T-helper 1 cell treated with Interleukin-12 subunit alpha and Interleukin-12 subunit beta and Interleukin-4 antibody, amounts not matched to agents 30 μg/mL and 1 μg/mL, for 36 hours (primary cell): ENCODE results near the gene FLNB.

Experiments
- H3K27ac Mint-ChIP-seq: one replicate; pipeline ENCODE4 v1.8.0; 2021; ENCODE audit warnings: mild to moderate bottlenecking, mixed read lengths
- H3K27me3 Mint-ChIP-seq: one replicate; pipeline ENCODE4 v1.8.0; 2021; ENCODE audit warnings: low read depth, mixed read lengths
- H3K36me3 Mint-ChIP-seq: one replicate; pipeline ENCODE4 v1.8.0; 2021; ENCODE audit warnings: low read depth, mixed read lengths
- H3K4me1 Mint-ChIP-seq: one replicate; pipeline ENCODE4 v1.8.0; 2021; ENCODE audit warnings: low read depth, mixed read lengths
- H3K4me3 Mint-ChIP-seq: one replicate; pipeline ENCODE4 v1.8.0; 2021; ENCODE audit warnings: mild to moderate bottlenecking, moderate library complexity, mixed read lengths
- H3K9me3 Mint-ChIP-seq: one replicate; pipeline ENCODE4 v1.8.0; 2021; ENCODE audit warnings: mixed read lengths

The FLNB gene

GRCh38 chr3:58155838-58156237 is 147.6 kb downstream of the FLNB start:
- Mint-ChIP-seq H3K36me3 (peaks cover 16% of the 10 kb centered on the region), H3K27me3 (no peaks in the 10 kb centered on the region), H3K9me3 (no peaks in the 10 kb centered on the region), H3K27ac (no peak overlapping the region), H3K4me1 (peaks cover 1% of the 10 kb centered on the region), H3K4me3 (no peak overlapping the region)

- Mint-ChIP-seq H3K36me3 (peaks cover 17% of the 10 kb centered on the region), H3K9me3 (no peaks in the 10 kb centered on the region), H3K27me3 (no peaks in the 10 kb centered on the region), H3K27ac (no peak overlapping the region), H3K4me1 (peaks cover 2% of the 10 kb centered on the region), H3K4me3 (no peak overlapping the region)
Observed at GRCh38 chr3:58157700-58158099, 149.5 kb downstream of the FLNB start.

- H3K27me3 Mint-ChIP-seq: no peaks in the 10 kb centered on the region
- H3K27ac Mint-ChIP-seq: no peak overlapping the region
- H3K9me3 Mint-ChIP-seq: no peaks in the 10 kb centered on the region
- H3K4me3 Mint-ChIP-seq: no peak overlapping the region
- peaks cover 16% of the 10 kb centered on the region for H3K36me3 Mint-ChIP-seq
- peaks cover 2% of the 10 kb centered on the region for H3K4me1 Mint-ChIP-seq
Observed at GRCh38 chr3:58158442-58159153, 150.4 kb downstream of the FLNB start.

GRCh38 chr3:58160399-58160798 is 152.2 kb downstream of the FLNB start:
- peaks cover 2% of the 10 kb centered on the region for H3K4me1 Mint-ChIP-seq
- no peaks in the 10 kb centered on the region for H3K27me3 Mint-ChIP-seq
- H3K9me3 Mint-ChIP-seq: no peaks in the 10 kb centered on the region
- H3K4me3 Mint-ChIP-seq: no peak overlapping the region
- H3K27ac Mint-ChIP-seq: no peak overlapping the region
- H3K36me3 Mint-ChIP-seq: peaks cover 16% of the 10 kb centered on the region

DNA sequence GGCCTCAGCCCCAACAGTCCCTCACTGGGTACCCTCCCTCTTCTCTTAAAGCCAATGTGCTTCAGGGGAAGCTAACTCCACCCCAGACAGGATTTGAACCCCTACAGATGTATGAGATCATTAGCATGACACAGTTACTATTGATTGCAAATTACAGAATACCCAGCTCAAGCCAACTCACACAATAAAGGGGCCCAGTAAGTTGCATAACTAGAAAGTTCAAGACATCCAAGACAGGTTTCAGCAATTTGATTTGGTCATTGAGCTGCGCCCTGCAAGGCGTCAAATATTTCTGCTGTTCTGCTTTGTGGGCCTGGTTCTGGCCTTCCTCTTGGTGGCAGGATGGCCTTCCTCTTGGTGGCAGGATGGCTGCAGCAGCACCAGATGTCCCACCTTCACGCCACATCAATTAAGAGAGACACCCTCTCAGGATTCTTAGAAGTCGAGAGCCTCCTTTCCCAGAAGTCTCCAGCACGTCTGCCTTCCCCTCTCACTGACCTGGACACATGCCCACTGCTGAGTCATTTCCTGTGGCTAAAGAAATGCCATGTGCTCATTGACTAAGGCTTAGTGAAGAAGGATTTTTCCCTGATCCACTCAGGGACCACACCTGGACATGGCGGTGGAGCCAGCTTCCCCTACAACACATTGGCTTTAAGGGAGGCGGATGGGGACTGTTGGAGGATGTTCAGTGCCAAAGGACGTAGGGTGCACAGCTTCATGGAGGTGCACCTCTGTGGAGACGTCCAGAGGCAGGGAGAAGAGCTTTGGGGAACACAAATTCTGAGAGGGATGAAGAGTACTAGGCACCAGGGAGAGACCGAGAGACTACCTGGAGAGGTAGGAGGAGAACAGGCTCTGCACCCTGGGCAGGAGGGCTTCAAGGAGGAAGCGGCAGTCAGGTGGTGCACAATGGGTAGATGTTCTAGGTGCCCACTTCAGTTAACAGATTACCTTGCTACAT is 153.5 kb downstream of the FLNB start:
- H3K36me3 Mint-ChIP-seq: peaks cover 16% of the 10 kb centered on the region
- H3K4me1 Mint-ChIP-seq: peaks cover 2% of the 10 kb centered on the region
- no peak overlapping the region for H3K27ac Mint-ChIP-seq
- no peaks in the 10 kb centered on the region for H3K9me3 Mint-ChIP-seq
- H3K27me3 Mint-ChIP-seq: no peaks in the 10 kb centered on the region
- no peak overlapping the region for H3K4me3 Mint-ChIP-seq

DNA sequence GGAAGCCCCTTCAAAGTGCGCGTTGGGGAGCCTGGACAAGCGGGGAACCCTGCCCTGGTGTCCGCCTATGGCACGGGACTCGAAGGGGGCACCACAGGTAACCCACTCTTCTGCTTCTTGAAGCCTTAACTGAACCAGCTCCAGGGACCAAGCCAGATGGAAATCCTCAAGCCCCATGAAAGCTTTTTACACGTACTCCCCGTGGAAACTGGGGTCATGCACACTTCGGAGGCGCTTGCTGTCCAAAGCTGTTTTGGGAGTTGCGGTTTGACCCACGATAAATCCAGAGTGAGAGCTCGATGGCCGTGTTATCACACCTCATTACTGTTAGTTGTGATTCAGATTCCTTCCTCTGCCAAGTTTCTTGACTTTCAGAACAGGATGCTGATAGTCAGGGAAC is 155.0 kb downstream of the FLNB start:
- Mint-ChIP-seq H3K36me3 (peaks cover 16% of the 10 kb centered on the region), H3K4me3 (no peak overlapping the region), H3K27me3 (no peaks in the 10 kb centered on the region)

GRCh38 chr3:58164199-58164879 is 156.1 kb downstream of the FLNB start:
- Mint-ChIP-seq H3K4me3 (no peak overlapping the region), H3K27ac (no peak overlapping the region), H3K9me3 (no peaks in the 10 kb centered on the region), H3K4me1 (peaks cover 2% of the 10 kb centered on the region), H3K36me3 (peaks cover 14% of the 10 kb centered on the region), H3K27me3 (no peaks in the 10 kb centered on the region)

More for the DNA sequence above, 155.0 kb downstream of the FLNB start:
- Mint-ChIP-seq H3K4me1 (peaks cover 2% of the 10 kb centered on the region), H3K9me3 (no peaks in the 10 kb centered on the region), H3K27ac (no peak overlapping the region)

DNA sequence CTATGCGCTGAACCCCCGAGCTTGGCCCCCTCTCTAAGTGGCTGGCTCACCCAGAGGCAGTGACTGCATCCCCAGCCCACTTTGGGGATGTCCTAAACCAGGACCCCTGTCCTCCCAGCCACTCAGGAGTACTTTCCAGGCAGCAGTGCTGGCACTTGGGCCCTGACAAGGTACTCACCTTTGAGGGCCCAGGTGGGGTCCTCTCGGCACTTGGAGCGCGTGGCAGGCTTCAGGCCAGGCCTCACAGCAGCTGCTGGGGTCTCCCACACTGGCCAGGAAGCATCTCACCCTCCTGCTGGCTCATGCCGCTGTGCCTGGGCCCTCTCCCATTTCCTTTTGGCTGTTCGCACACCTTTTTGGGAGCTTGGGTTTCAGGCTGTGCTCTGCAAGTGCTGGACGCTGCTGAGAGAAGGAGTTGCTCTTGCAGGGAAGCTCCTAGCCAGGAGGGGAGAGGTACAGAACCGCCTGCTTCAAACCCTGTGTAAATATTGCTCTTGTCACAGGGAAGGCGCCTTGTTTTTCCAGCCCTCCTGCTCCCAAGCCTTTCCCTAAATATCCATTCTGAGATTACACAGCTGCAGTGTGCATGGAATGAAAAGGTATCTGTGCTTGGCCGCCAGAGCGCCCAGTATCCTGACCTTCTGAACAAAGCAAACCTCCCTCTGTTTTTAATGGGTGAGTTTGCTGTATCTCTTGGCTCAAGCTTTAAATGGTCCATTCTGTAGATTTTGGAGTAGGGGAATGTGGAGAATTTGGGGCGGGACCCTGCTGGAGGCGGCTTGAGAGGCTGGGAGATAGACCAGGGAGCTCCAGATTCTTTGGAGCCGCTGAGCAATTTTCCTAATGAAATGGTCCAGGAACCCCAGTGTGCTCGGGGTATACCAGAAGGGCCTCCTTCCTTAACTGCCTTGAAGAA is 156.9 kb downstream of the FLNB start:
- Mint-ChIP-seq H3K9me3 (no peaks in the 10 kb centered on the region), H3K4me3 (no peak overlapping the region), H3K27ac (no peak overlapping the region), H3K36me3 (peaks cover 15% of the 10 kb centered on the region), H3K4me1 (peaks cover 2% of the 10 kb centered on the region), H3K27me3 (no peaks in the 10 kb centered on the region)

DNA sequence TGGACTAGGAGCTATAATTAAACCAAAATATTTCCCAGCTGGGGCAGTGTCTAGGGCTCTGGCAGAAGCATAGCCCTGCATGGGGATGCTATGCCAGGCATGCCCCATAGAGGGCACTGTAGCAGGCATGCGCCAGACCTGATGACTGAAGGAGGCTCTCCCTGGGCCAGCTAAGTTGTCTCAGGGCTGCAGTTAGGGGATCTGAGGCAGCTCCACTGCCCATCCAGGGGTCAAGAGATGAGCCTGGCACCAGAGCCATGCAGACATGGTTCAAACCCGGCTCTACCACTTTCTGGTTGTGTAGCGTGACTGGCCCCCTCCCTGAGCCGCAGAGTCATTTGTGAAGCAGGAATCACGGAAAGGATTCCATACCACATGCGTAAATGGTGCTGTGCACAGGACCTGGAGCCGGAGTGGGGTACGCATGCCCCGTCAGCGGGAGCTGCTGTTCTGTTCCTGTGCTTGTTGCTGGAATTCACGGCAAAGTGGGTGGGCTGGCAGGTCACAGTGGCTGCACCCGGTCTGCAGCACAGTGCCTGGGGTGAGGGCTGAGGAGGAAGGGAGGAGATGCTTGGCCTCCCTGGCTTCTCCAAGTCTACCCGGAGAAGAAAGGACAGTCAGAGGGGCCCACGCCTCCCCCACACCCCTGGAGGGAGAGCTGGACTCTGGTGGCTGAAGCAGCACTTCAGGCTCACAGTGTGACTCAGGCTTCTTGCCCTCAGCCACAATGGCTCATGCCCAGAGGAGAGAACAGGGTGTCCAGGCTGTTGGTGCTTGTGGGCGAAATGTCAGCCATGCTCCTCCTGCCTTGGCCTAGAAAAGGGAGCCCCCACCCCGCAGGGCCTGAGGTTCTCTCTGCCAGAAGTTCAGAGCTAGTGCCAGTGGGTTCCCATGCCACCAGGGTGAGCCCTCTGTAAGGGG is 159.5 kb downstream of the FLNB start:
- Mint-ChIP-seq H3K4me3 (no peak overlapping the region), H3K27ac (no peak overlapping the region), H3K36me3 (peaks cover 5% of the 10 kb centered on the region), H3K9me3 (no peaks in the 10 kb centered on the region), H3K27me3 (no peaks in the 10 kb centered on the region), H3K4me1 (no peaks in the 10 kb centered on the region)

DNA sequence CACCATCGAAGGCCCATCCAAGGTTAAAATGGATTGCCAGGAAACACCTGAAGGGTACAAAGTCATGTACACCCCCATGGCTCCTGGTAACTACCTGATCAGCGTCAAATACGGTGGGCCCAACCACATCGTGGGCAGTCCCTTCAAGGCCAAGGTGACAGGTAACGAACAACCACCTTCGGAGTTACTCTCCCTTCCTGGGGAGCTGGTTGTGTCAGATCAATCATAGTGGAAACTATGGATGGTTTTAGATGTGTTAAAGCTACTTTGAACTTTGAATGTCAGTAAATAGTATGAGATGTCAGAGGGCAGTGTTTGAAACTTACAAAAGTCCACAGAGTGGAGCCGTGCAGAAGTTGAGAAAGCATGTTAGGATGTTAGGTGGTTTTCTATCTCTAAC is 160.3 kb downstream of the FLNB start:
- Mint-ChIP-seq H3K9me3 (no peaks in the 10 kb centered on the region), H3K4me1 (no peaks in the 10 kb centered on the region), H3K27me3 (no peaks in the 10 kb centered on the region), H3K27ac (no peak overlapping the region), H3K4me3 (no peak overlapping the region), H3K36me3 (peaks cover 3% of the 10 kb centered on the region)

DNA sequence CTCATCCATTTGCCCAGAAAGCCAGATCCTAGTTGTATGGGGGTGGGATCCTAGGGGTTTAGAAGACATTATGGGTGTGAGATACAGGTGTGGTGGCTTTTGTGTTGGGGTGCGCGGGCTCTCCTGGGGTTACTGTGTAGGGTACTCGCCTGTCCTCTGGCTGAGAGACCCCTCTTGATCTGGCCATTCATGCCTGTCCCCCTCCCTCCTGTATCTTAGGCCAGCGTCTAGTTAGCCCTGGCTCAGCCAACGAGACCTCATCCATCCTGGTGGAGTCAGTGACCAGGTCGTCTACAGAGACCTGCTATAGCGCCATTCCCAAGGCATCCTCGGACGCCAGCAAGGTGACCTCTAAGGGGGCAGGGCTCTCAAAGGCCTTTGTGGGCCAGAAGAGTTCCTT is 161.1 kb downstream of the FLNB start:
- H3K4me1 Mint-ChIP-seq: no peaks in the 10 kb centered on the region
- no peaks in the 10 kb centered on the region for H3K9me3 Mint-ChIP-seq
- no peak overlapping the region for H3K27ac Mint-ChIP-seq
- H3K36me3 Mint-ChIP-seq: peaks cover 3% of the 10 kb centered on the region
- H3K27me3 Mint-ChIP-seq: no peaks in the 10 kb centered on the region
- no peak overlapping the region for H3K4me3 Mint-ChIP-seq

DNA sequence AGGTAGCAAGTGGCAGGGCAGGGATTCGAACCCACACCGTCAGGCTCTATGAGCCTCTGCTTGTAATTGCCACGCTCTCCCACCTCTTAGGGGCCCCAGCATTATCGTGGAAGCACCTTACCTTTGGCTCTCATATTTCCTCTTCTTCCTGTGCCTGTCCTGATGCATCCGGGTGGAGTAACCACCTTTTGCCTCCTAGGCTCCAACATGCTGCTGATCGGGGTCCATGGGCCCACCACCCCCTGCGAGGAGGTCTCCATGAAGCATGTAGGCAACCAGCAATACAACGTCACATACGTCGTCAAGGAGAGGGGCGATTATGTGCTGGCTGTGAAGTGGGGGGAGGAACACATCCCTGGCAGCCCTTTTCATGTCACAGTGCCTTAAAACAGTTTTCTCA is 162.2 kb downstream of the FLNB start:
- Mint-ChIP-seq H3K27me3 (no peaks in the 10 kb centered on the region), H3K9me3 (no peaks in the 10 kb centered on the region), H3K27ac (no peak overlapping the region), H3K36me3 (peaks cover 3% of the 10 kb centered on the region), H3K4me3 (no peak overlapping the region), H3K4me1 (no peaks in the 10 kb centered on the region)

DNA sequence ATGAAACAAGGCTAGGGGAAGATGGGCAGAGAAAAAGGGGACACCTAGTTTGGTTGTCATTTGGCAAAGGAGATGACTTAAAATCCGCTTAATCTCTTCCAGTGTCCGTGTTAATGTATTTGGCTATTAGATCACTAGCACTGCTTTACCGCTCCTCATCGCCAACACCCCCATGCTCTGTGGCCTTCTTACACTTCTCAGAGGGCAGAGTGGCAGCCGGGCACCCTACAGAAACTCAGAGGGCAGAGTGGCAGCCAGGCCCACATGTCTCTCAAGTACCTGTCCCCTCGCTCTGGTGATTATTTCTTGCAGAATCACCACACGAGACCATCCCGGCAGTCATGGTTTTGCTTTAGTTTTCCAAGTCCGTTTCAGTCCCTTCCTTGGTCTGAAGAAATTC is 162.9 kb downstream of the FLNB start:
- H3K4me1 Mint-ChIP-seq: no peaks in the 10 kb centered on the region
- no peak overlapping the region for H3K4me3 Mint-ChIP-seq
- no peaks in the 10 kb centered on the region for H3K9me3 Mint-ChIP-seq
- H3K36me3 Mint-ChIP-seq: peaks cover 3% of the 10 kb centered on the region
- no peaks in the 10 kb centered on the region for H3K27me3 Mint-ChIP-seq
- no peak overlapping the region for H3K27ac Mint-ChIP-seq
